ENCODE measurements around the gene PRR14L. TPM values are rescaled to one million over a fixed set of nuclear protein-coding genes. Genes with fewer than 3 reads are reported as not detected.

Gene PRR14L
- total RNA-seq, 2 donors from 2014 or later = 12.8 to 13.7 TPM

GRCh38 chr22:31635638-31636306 lies 114.2 kb downstream of the PRR14L start:
- no peaks in the 10 kb centered on the region for H3K27me3 ChIP-seq
- H3K27ac ChIP-seq = no peak overlapping the region
- no peaks in the 10 kb centered on the region for H3K9me3 ChIP-seq
- no peak for TF ChIP-seq CTCF (IDR thresholded peaks at IDR 0.05)
- H3K36me3 ChIP-seq = no peaks in the 10 kb centered on the region
- peaks cover 0 to 31% of the 10 kb centered on the region in 2 donors for H3K4me1 ChIP-seq
- H3K4me3 ChIP-seq = no peak overlapping the region
- DNase-seq (ENCODE audit: low spot score) = no peak

- Histone ChIP-seq H3K4me3 (peak overlapping the region in 1 of 2 donors; percentile 85), H3K9me3 (no peaks in the 10 kb centered on the region), H3K27me3 (no peaks in the 10 kb centered on the region), H3K36me3 (no peaks in the 10 kb centered on the region), H3K4me1 (peaks cover 0 to 43% of the 10 kb centered on the region in 2 donors), H3K27ac (peak overlapping the region; percentile 72 to 89)
- no peak for DNase-seq (ENCODE audit: low spot score)
- TF ChIP-seq CTCF (IDR thresholded peaks at IDR 0.05) = no peak
Measured at GRCh38 chr22:31631436-31631835, 118.5 kb downstream of the PRR14L start.

Other genes starting within 250 kb of the PRR14L start
- 10 to 100 TPM; 14.8 to 27.3 TPM for gene PISD, start 87.9 kb downstream of the PRR14L start, total RNA-seq
- gene DEPDC5, start 3.9 kb upstream of the PRR14L start, total RNA-seq = 1 to 10 TPM; 7.0 to 8.6 TPM
- gene YWHAH, start 194.4 kb upstream of the PRR14L start, total RNA-seq = 10 to 100 TPM; 47.9 to 92.0 TPM